Measurements from ENCODE around the gene USP6.
"Not testable (repeated sequence)": the region's sequence is repeated elsewhere in the genome, so short reads cannot be mapped to it uniquely, and the experiment has no call there.

The USP6 gene

GRCh38 chr17:5122586-5123342 is 6.9 kb downstream of the USP6 start:
- H3K4me3 ChIP-seq (ENCODE audit: low read length), result peak overlapping the region; percentile 31
- TF ChIP-seq, protein P1, sequence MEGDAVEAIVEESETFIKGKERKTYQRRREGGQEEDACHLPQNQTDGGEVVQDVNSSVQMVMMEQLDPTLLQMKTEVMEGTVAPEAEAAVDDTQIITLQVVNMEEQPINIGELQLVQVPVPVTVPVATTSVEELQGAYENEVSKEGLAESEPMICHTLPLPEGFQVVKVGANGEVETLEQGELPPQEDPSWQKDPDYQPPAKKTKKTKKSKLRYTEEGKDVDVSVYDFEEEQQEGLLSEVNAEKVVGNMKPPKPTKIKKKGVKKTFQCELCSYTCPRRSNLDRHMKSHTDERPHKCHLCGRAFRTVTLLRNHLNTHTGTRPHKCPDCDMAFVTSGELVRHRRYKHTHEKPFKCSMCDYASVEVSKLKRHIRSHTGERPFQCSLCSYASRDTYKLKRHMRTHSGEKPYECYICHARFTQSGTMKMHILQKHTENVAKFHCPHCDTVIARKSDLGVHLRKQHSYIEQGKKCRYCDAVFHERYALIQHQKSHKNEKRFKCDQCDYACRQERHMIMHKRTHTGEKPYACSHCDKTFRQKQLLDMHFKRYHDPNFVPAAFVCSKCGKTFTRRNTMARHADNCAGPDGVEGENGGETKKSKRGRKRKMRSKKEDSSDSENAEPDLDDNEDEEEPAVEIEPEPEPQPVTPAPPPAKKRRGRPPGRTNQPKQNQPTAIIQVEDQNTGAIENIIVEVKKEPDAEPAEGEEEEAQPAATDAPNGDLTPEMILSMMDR (IDR thresholded peaks at IDR 0.05; ENCODE audit: insufficient read depth, low read depth, low read length, missing control alignments), result no peak
- DNase-seq (ENCODE audit: low read depth), result no peak

DNA sequence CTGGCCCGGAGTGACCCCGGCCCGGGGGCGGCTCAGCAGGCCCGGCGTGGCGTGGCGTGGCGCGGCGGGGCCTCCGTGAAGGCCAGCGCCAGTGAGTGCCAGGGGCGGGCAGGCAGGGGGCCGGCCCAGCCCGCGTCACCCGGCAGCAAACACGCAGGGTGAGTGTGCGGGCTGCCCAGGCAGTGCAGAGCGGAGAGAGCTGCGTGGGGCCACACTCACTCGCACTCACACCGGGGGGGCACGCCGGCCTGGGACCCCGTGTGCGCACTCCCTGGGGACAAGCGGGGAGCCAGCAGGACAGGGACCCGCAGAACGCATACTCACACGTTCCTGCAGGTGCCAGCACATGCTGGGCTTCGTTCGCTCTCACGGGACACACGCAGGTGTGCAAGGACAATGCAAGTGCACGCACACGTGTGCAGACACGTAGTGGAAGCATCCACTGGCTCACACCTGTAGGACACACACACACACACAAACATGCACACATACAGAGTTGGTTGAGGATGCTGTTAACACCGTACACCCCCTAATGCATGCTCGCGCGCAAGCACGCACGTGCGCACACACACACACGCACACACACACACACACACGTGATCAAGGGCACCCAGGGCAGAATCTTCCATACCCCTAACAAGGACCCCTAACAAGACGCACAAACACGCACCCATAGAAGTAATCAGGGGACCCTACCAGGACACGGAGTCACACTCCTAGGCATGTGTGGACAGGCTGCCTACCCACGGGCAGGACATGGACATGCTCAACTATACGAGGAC is 7.7 kb downstream of the USP6 start:
- no peak for DNase-seq (ENCODE audit: low read depth)
- TF ChIP-seq, protein P1 (IDR thresholded peaks at IDR 0.05; ENCODE audit: insufficient read depth, low read depth, low read length, missing control alignments), result no peak
- no peak overlapping the region for H3K4me3 ChIP-seq (ENCODE audit: low read length)

- not testable (repeated sequence) for DNase-seq (ENCODE audit: low read depth); H3K4me3 ChIP-seq (ENCODE audit: low read length)
Measured at GRCh38 chr17:5124125-5124760, 8.4 kb downstream of the USP6 start.

GRCh38 chr17:5124896-5125295 is 9.1 kb downstream of the USP6 start:
- not testable (repeated sequence) for DNase-seq (ENCODE audit: low read depth); H3K4me3 ChIP-seq (ENCODE audit: low read length)

- H3K4me3 ChIP-seq (ENCODE audit: low read length), result no peak overlapping the region
- no peak for DNase-seq (ENCODE audit: low read depth)
- TF ChIP-seq, protein P1 (IDR thresholded peaks at IDR 0.05; ENCODE audit: insufficient read depth, low read depth, low read length, missing control alignments), result no peak
Measured at GRCh38 chr17:5126719-5127488, 11.1 kb downstream of the USP6 start.

- no peak overlapping the region for H3K4me3 ChIP-seq (ENCODE audit: low read length)
- TF ChIP-seq, protein P1 (IDR thresholded peaks at IDR 0.05; ENCODE audit: insufficient read depth, low read depth, low read length, missing control alignments), result no peak
- DNase-seq (ENCODE audit: low read depth), result no peak
Measured at GRCh38 chr17:5127910-5128309, 12.1 kb downstream of the USP6 start.

DNA sequence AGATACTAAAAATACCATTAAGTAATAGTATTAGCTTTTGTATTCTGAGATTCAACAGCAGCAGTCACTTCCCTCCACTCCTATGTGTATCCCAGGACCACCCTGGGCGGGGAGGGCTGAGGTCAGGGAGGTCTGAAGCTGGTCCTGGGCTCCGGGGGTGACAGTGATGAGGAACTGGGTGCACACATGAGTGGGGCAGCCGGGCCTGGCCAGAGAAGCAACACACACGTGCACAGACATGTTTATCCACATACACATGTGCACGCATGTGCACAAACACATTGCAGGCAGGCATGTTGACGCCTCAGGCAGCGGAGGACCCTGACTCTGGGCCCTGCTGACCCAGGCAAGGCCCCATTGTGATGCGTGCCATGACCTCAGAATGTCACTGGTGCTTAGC is 12.6 kb downstream of the USP6 start:
- not testable (repeated sequence) for H3K4me3 ChIP-seq (ENCODE audit: low read length); DNase-seq (ENCODE audit: low read depth)

- no peak for DNase-seq (ENCODE audit: low read depth)
- no peak overlapping the region for H3K4me3 ChIP-seq (ENCODE audit: low read length)
- TF ChIP-seq, protein P1 (IDR thresholded peaks at IDR 0.05; ENCODE audit: insufficient read depth, low read depth, low read length, missing control alignments), result no peak
Measured at GRCh38 chr17:5128905-5129535, 13.2 kb downstream of the USP6 start.

DNA sequence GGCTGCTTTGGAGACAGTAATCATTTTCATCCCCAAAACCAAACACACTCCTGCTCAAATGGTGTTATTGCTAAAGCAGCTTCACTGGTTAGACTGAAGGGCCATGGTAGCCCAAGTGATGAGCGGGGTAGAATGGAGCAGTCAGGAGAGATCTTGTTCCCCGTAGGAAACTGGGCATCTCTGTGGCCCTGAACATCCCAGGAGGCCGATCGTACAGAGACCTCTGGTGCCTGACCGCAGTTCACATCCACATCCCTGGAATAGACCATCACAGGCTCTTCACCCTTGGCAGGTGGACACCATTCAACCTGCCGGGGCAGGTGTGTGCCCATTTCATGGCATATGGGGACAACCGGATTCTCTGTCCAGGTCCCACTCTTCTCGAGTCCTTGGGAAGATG is 13.9 kb downstream of the USP6 start:
- not testable (repeated sequence) for H3K4me3 ChIP-seq (ENCODE audit: low read length); DNase-seq (ENCODE audit: low read depth)

- not testable (repeated sequence) for DNase-seq (ENCODE audit: low read depth); H3K4me3 ChIP-seq (ENCODE audit: low read length)
Measured at GRCh38 chr17:5130261-5130660, 14.4 kb downstream of the USP6 start.

DNA sequence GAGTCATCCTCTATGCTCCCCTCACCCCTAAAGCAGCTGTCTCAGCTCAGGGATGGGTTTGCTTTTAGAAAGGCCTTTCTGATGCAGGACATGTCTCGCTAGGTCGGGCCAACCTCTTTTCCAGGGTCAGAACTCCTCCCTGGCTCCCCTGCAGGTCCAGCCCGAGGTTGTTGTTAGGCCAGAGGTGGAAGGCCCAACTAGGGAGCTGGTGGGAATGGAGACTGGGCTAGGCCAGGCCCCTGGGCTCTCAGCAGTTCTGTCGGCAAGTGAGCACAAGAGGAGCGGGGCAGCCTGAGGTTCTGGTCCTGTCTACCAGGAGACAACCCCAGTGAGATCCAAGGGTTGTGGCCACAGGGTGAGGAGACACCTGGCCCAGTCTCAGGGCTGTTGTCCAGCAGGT is 14.9 kb downstream of the USP6 start:
- DNase-seq (ENCODE audit: low read depth), result not testable (repeated sequence)

More for the DNA sequence above, 14.9 kb downstream of the USP6 start:
- H3K4me3 ChIP-seq (ENCODE audit: low read length), result not testable (repeated sequence)

All from epithelial cell of esophagus (primary cell).